ENCODE results near the gene JAM3.

JAM3 gene

GRCh38 chr11:134039726-134040385, 29.0 kb upstream of the JAM3 start:
- DNase-seq (ENCODE audit: low spot score), result no peak

GRCh38 chr11:134040386-134041302, 28.2 kb upstream of the JAM3 start:
- no peak for DNase-seq (ENCODE audit: low spot score)

GRCh38 chr11:134041349-134041748, 27.5 kb upstream of the JAM3 start:
- DNase-seq (ENCODE audit: low spot score), result no peak

GRCh38 chr11:134041791-134042696, 26.8 kb upstream of the JAM3 start:
- DNase-seq (ENCODE audit: low spot score), result no peak

- DNase-seq (ENCODE audit: low spot score), result no peak
These were observed 25.0 kb upstream of the JAM3 start for GRCh38 chr11:134043821-134044420.

- DNase-seq (ENCODE audit: low spot score), result no peak
These were observed 24.2 kb upstream of the JAM3 start for GRCh38 chr11:134044514-134045284.

- no peak for DNase-seq (ENCODE audit: low spot score)
These were observed 22.9 kb upstream of the JAM3 start for GRCh38 chr11:134045799-134046635.

- no peak for DNase-seq (ENCODE audit: low spot score)
These were observed 22.0 kb upstream of the JAM3 start for GRCh38 chr11:134046681-134047449.

GRCh38 chr11:134047586-134047999, 21.3 kb upstream of the JAM3 start:
- DNase-seq (ENCODE audit: low spot score), result no peak

- no peak for DNase-seq (ENCODE audit: low spot score)
These were observed 20.8 kb upstream of the JAM3 start for GRCh38 chr11:134048028-134048427.

GRCh38 chr11:134049303-134049702, 19.6 kb upstream of the JAM3 start:
- no peak for DNase-seq (ENCODE audit: low spot score)

- DNase-seq (ENCODE audit: low spot score), result peak; percentile 74
These were observed 18.1 kb upstream of the JAM3 start for GRCh38 chr11:134050541-134051383.

GRCh38 chr11:134052395-134052987, 16.4 kb upstream of the JAM3 start:
- DNase-seq (ENCODE audit: low spot score), result no peak

- DNase-seq (ENCODE audit: low spot score), result no peak
These were observed 15.6 kb upstream of the JAM3 start for GRCh38 chr11:134052988-134053945.

- DNase-seq (ENCODE audit: low spot score), result no peak
These were observed 13.8 kb upstream of the JAM3 start for GRCh38 chr11:134055029-134055428.

- no peak for DNase-seq (ENCODE audit: low spot score)
These were observed 8.6 kb upstream of the JAM3 start for GRCh38 chr11:134060316-134060715.

Measured in CD4-positive, alpha-beta T cell treated with Interleukin-15 for 4 hours (primary cell).